GM20000 (cell line): ENCODE data around the gene RTRAF.

Source experiments
- DNase-seq: peaks from one replicate; pipeline ENCODE4 v3.0.0; 2012; ENCODE audit warnings: low spot score
- CTCF ChIP-seq: IDR thresholded peaks from 2 replicates; pipeline ENCODE4 v1.5.1; 2012; ENCODE audit warnings: mild to moderate bottlenecking, control low read depth; ENCODE audit errors: extremely low read depth, missing control alignments

RTRAF gene

GRCh38 chr14:51989293-51990234, at the start of gene RTRAF:
RTRAF (plus strand) TSS chr14:51989546; CDS start chr14:51989640, 94 bp downstream.
- TF ChIP-seq CTCF, result no peak

GRCh38 chr14:51939755-51940301, 49.5 kb upstream of the RTRAF start:
- peak; percentile 21 for DNase-seq
- no peak for TF ChIP-seq CTCF

More at GRCh38 chr14:51989293-51990234, at the start of gene RTRAF:
- DNase-seq, result peak; percentile 94

- no peak for DNase-seq
- no peak for TF ChIP-seq CTCF
These were observed 46.4 kb upstream of the RTRAF start for GRCh38 chr14:51942971-51943370.

GRCh38 chr14:51950007-51950406, 39.3 kb upstream of the RTRAF start:
- no peak for TF ChIP-seq CTCF
- no peak for DNase-seq

- no peak for TF ChIP-seq CTCF
- DNase-seq, result no peak
These were observed 37.7 kb upstream of the RTRAF start for GRCh38 chr14:51951656-51952055.

GRCh38 chr14:51954031-51954430, 35.3 kb upstream of the RTRAF start:
- no peak for TF ChIP-seq CTCF
- DNase-seq, result no peak

GRCh38 chr14:51954657-51955056, 34.7 kb upstream of the RTRAF start:
- no peak for DNase-seq
- no peak for TF ChIP-seq CTCF
